Measurements from ENCODE around the gene MACROD1.

Gene MACROD1

DNA sequence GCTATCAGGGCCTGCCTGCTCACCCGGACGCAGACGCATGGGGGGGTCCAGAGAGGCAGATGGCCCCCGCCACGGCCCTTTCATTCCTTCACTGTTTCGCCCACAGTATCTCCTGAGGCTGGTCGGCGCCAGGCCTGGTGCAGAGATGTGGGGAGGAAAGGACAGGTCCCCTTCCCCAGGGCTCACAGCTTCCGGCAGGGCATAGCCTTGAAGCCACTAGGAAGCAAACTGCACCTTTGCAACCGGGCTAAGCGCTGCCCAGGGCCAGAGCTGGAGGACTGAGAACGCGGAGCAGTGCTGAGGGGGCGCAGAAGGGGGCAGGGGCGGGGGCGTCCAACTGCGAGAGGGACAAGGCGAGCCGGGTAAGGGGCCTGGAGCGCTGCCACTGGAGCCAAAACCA is 150.4 kb downstream of the MACROD1 start:
- H3K27me3 ChIP-seq (replicated peaks; ENCODE audit: control insufficient read depth, insufficient read depth, low read length), result no peaks in the 10 kb centered on the region; the same call in 1 of the 2 replicates
- H3K4me3 ChIP-seq (replicated peaks; ENCODE audit: low read depth, low read length), result no peak overlapping the region
- TF ChIP-seq, protein P1, sequence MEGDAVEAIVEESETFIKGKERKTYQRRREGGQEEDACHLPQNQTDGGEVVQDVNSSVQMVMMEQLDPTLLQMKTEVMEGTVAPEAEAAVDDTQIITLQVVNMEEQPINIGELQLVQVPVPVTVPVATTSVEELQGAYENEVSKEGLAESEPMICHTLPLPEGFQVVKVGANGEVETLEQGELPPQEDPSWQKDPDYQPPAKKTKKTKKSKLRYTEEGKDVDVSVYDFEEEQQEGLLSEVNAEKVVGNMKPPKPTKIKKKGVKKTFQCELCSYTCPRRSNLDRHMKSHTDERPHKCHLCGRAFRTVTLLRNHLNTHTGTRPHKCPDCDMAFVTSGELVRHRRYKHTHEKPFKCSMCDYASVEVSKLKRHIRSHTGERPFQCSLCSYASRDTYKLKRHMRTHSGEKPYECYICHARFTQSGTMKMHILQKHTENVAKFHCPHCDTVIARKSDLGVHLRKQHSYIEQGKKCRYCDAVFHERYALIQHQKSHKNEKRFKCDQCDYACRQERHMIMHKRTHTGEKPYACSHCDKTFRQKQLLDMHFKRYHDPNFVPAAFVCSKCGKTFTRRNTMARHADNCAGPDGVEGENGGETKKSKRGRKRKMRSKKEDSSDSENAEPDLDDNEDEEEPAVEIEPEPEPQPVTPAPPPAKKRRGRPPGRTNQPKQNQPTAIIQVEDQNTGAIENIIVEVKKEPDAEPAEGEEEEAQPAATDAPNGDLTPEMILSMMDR (IDR thresholded peaks at IDR 0.05; ENCODE audit: insufficient read depth, low read length, poor library complexity, severe bottlenecking), result no peak
- DNase-seq (ENCODE audit: extremely low read depth, insufficient read length), result no peak
- no peaks in the 10 kb centered on the region for H3K36me3 ChIP-seq (ENCODE audit: control insufficient read depth, insufficient read depth, low read length)

DNA sequence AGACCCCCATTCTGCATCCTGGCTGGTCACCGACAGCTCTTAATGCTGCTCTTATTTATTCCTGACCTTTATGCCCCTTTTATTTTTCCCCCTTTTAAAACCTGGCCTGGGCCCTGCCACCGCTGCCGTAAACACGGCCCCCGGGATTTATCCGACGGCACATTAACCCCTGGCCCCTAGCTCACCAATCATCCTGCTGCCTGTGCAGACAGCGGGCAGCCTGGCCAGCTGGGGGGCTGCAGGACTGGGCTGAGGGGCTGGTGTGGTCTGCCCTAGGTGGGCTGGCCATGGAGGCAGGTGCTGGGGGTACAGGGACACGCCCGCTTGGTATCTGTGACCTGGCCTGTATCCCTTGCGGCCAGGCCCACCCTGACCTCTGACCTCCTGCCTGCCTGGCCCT is 151.6 kb downstream of the MACROD1 start:
- H3K27me3 ChIP-seq (replicated peaks; ENCODE audit: control insufficient read depth, insufficient read depth, low read length), result no peaks in the 10 kb centered on the region; the same call in 1 of the 2 replicates
- TF ChIP-seq, protein P1 (IDR thresholded peaks at IDR 0.05; ENCODE audit: insufficient read depth, low read length, poor library complexity, severe bottlenecking), result no peak
- DNase-seq (ENCODE audit: extremely low read depth, insufficient read length), result no peak
- H3K36me3 ChIP-seq (ENCODE audit: control insufficient read depth, insufficient read depth, low read length), result no peaks in the 10 kb centered on the region
- H3K4me3 ChIP-seq (replicated peaks; ENCODE audit: low read depth, low read length), result no peak overlapping the region

DNA sequence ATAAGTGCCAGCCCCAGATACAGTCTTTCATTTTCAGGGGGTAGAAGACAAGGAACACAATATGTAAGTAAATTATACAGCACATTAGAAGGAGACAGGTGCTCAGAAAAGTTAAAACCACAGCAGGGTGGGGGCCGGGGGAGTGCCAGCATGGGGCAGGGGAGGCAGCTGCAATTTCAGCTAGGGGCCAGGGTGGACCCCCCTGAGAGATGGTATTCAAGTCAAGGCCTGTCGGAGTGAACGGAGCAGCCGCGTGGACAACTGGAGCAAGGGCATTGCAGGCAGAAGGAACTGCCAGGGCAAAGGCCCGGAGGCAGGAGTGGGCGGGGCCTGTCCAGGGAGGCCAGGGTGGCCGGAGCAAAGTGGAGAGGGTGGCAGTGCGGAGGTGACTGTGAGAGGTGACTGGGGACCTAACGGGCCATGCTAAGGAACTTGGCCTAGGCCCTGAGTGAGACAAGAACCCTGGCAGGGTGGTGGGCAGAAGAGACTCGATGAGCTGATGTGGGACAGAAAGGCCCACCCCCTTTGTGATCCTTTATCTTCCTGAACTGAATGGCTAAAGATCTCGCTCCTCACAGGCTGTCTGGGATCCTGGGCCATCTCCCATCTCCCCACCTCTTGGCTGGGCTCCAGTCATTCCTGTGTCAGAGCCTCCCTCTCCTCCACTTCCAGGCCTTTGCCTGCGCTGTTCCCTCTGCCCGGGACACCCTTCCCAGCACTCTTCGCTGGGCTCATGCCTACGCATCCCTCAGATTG is 152.6 kb downstream of the MACROD1 start:
- TF ChIP-seq, protein P1 (IDR thresholded peaks at IDR 0.05; ENCODE audit: insufficient read depth, low read length, poor library complexity, severe bottlenecking), result no peak
- DNase-seq (ENCODE audit: extremely low read depth, insufficient read length), result no peak

DNA sequence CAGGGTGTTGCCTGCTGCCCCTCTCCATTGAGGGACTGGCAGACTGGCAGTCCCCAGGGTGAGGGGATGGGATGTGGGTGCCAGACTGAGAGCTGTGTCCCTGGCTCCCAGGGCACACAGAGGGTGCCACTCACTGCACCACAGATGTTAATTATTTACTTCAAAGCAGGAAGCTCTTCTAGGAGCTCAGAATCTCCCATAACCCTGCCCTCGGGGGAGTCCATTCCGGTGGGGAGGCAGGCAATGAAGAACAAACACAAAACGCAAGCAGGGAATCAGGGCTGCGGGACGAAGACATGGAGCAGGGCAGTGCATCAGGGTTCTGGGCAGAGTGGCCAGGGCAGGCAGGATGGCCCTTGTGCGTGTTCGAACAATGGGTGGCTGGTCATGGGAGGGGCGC is 154.5 kb downstream of the MACROD1 start:
- no peaks in the 10 kb centered on the region for H3K36me3 ChIP-seq (ENCODE audit: control insufficient read depth, insufficient read depth, low read length)
- TF ChIP-seq, protein P1 (IDR thresholded peaks at IDR 0.05; ENCODE audit: insufficient read depth, low read length, poor library complexity, severe bottlenecking), result no peak
- no peak for DNase-seq (ENCODE audit: extremely low read depth, insufficient read length)
- peaks cover 2% of the 10 kb centered on the region; the same call in 1 of the 2 replicates for H3K27me3 ChIP-seq (replicated peaks; ENCODE audit: control insufficient read depth, insufficient read depth, low read length)
- H3K4me3 ChIP-seq (replicated peaks; ENCODE audit: low read depth, low read length), result no peak overlapping the region

More for the DNA sequence above, 152.6 kb downstream of the MACROD1 start:
- no peaks in the 10 kb centered on the region; the same call in 1 of the 2 replicates for H3K27me3 ChIP-seq (replicated peaks; ENCODE audit: control insufficient read depth, insufficient read depth, low read length)
- H3K36me3 ChIP-seq (ENCODE audit: control insufficient read depth, insufficient read depth, low read length), result no peaks in the 10 kb centered on the region
- H3K4me3 ChIP-seq (replicated peaks; ENCODE audit: low read depth, low read length), result no peak overlapping the region

DNA sequence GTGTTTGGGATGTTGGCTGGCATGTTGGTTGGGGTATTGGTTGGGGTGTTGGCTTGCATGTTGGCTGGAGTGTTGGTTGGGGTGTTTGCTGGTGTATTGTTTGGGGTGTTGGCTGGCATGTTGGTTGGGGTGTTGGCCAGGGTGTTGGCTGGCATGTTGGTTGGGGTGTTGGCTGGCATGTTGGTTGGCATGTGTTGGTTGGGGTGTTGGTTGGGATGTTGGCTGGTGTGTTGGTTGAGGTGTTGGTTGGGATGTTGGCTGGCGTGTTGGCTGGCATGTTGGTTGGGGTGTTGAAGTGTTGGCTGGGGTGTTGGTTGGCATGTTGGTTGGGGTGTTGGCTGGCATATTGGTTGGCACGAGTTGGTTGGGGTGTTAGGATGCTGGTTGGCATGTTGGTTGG is 155.1 kb downstream of the MACROD1 start:
- TF ChIP-seq, protein P1 (IDR thresholded peaks at IDR 0.05; ENCODE audit: insufficient read depth, low read length, poor library complexity, severe bottlenecking), result no peak
- Histone ChIP-seq H3K36me3 (ENCODE audit: control insufficient read depth, insufficient read depth, low read length) (no peaks in the 10 kb centered on the region), H3K4me3 (replicated peaks; ENCODE audit: low read depth, low read length) (no peak overlapping the region), H3K27me3 (replicated peaks; ENCODE audit: control insufficient read depth, insufficient read depth, low read length) (peaks cover 2% of the 10 kb centered on the region; the same call in 1 of the 2 replicates)
- no peak for DNase-seq (ENCODE audit: extremely low read depth, insufficient read length)

All from GM06990 (cell line).